Bone marrow (tissue), 2 donors: ENCODE measurements around the gene NF1.
"Not testable (repeated sequence)": the region's sequence is repeated elsewhere in the genome, so short reads cannot be mapped to it uniquely, and the experiment has no call there.

ENCODE experiments used
- DNase-seq, 2 donors: peaks; one replicate each; lab custom pipeline; 2025; lab: John Stamatoyannopoulos, UW

Gene NF1

GRCh38 chr17:31078290-31078689 lies 16.5 kb upstream of the NF1 start:
- DNase-seq = peak in 1 of 2 donors; percentile 2

GRCh38 chr17:31079731-31080130 lies 15.0 kb upstream of the NF1 start:
- no peak for DNase-seq

- no peak for DNase-seq
These were observed 9.2 kb upstream of the NF1 start for GRCh38 chr17:31085563-31085962.

- DNase-seq = no peak
These were observed 5.3 kb upstream of the NF1 start for GRCh38 chr17:31089471-31089870.

- not testable (repeated sequence) for DNase-seq
These were observed 4.1 kb upstream of the NF1 start for GRCh38 chr17:31090650-31091049.

- no peak for DNase-seq
These were observed 2.2 kb upstream of the NF1 start for GRCh38 chr17:31092475-31093064.

- no peak for DNase-seq
These were observed 744 bp upstream of the NF1 start for GRCh38 chr17:31093866-31094599.

- DNase-seq = peak; percentile 44 to 49
These were observed 694 bp downstream of the NF1 start for GRCh38 chr17:31095236-31096105.

GRCh38 chr17:31096106-31096436 lies 1.3 kb downstream of the NF1 start:
- no peak for DNase-seq

GRCh38 chr17:31099016-31099415 lies 4.2 kb downstream of the NF1 start:
- no peak for DNase-seq

GRCh38 chr17:31100840-31101459 lies 6.2 kb downstream of the NF1 start:
- DNase-seq = no peak

- DNase-seq = no peak
These were observed 7.2 kb downstream of the NF1 start for GRCh38 chr17:31101943-31102342.

GRCh38 chr17:31105991-31106390 lies 11.2 kb downstream of the NF1 start:
- no peak for DNase-seq

GRCh38 chr17:31111183-31111582 lies 16.4 kb downstream of the NF1 start:
- DNase-seq = no peak

GRCh38 chr17:31112001-31112661 lies 17.4 kb downstream of the NF1 start:
- DNase-seq = no peak

GRCh38 chr17:31113368-31113767 lies 18.6 kb downstream of the NF1 start:
- DNase-seq = not testable (repeated sequence)

- DNase-seq = no peak
These were observed 19.2 kb downstream of the NF1 start for GRCh38 chr17:31113939-31114338.

GRCh38 chr17:31114956-31115555 lies 20.3 kb downstream of the NF1 start:
- DNase-seq = no peak

- no peak for DNase-seq
These were observed 21.4 kb downstream of the NF1 start for GRCh38 chr17:31116167-31116566.

- no peak for DNase-seq
These were observed 28.0 kb downstream of the NF1 start for GRCh38 chr17:31122746-31123145.

GRCh38 chr17:31126318-31126717 lies 31.5 kb downstream of the NF1 start:
- no peak for DNase-seq

GRCh38 chr17:31128241-31128640 lies 33.5 kb downstream of the NF1 start:
- no peak for DNase-seq
